Suprapubic skin (tissue), 3 donors: ENCODE results near the gene AIFM1.

Experiments used
- CTCF ChIP-seq, 2 donors: fragments of 200-600 bp in 1 of 2; fragments of 450-650 bp in 1 of 2; sonication (generic) in 1 of 2; IDR thresholded peaks; one replicate each; pipeline ENCODE4 v1.5.1; 2016 to 2019; ENCODE audit warnings: antibody characterized with exemption in 2 of 2, mild to moderate bottlenecking in 1 of 2, moderate library complexity in 1 of 2
- POLR2A ChIP-seq, 2 donors: fragments of 450-650 bp; IDR thresholded peaks; one replicate each; pipeline ENCODE4 v1.6.1; 2017; ENCODE audit warnings: antibody characterized with exemption in 2 of 2, mild to moderate bottlenecking in 2 of 2, moderate library complexity in 2 of 2

- TF ChIP-seq CTCF (IDR thresholded peaks at IDR 0.05) (no peak), POLR2A (IDR thresholded peaks at IDR 0.05) (no peak)
Observed at GRCh38 chrX:130086447-130087206, 79.0 kb downstream of the AIFM1 start.
